HepG2 (cell line): ENCODE results near the gene RDH11. TPM values are rescaled to one million over a fixed set of nuclear protein-coding genes. Genes with fewer than 3 reads are reported as not detected.

Experiments
- CENPT ChIP-seq: sonication (generic); formaldehyde crosslinking; IDR thresholded peaks from 2 replicates; pipeline ENCODE4 v1.8.0; 2022; ENCODE audit warnings: low read depth, mild to moderate bottlenecking, moderate library complexity, missing genetic modification reagents
- FOXA3 ChIP-seq: IDR thresholded peaks from 2 replicates; pipeline ENCODE4 v1.6.1; 2016; ENCODE audit warnings: missing genetic modification reagents, missing compliant biosample characterization
- FOXJ3 ChIP-seq: sonication (generic); formaldehyde crosslinking; IDR thresholded peaks from 2 replicates; pipeline ENCODE4 v1.4.0; 2020; ENCODE audit warnings: missing genetic modification reagents, mild to moderate bottlenecking, borderline replicate concordance
- FOXK1 ChIP-seq: sonication (generic); formaldehyde crosslinking; IDR thresholded peaks from 2 replicates; pipeline ENCODE4 v1.4.0; 2020; ENCODE audit warnings: low read depth, missing genetic modification reagents, borderline replicate concordance
- KDM3A ChIP-seq: IDR thresholded peaks from 2 replicates; pipeline ENCODE4 v1.6.1; 2018; ENCODE audit warnings: low read depth, missing compliant biosample characterization
- NCOA5 ChIP-seq: sonication (generic); formaldehyde crosslinking; IDR thresholded peaks from 2 replicates; pipeline ENCODE4 v1.4.0; 2020; ENCODE audit warnings: missing genetic modification reagents
- XBP1 ChIP-seq: sonication (generic); formaldehyde crosslinking; IDR thresholded peaks from 2 replicates; pipeline ENCODE4 v1.5.0; 2020; ENCODE audit warnings: missing genetic modification reagents
- ZBTB8A ChIP-seq: sonication (generic); formaldehyde crosslinking; IDR thresholded peaks from 2 replicates; pipeline ENCODE4 v1.4.0; 2020; ENCODE audit warnings: mild to moderate bottlenecking, low read depth, missing genetic modification reagents, borderline replicate concordance
- ZNF235 ChIP-seq: sonication (generic); formaldehyde crosslinking; IDR thresholded peaks from 2 replicates; pipeline ENCODE4 v1.8.1; 2023; ENCODE audit warnings: mild to moderate bottlenecking, missing genetic modification reagents, borderline replicate concordance
- ZNF24 ChIP-seq: fragments of 450-650 bp; IDR thresholded peaks from 2 replicates; pipeline ENCODE4 v1.6.1; 2017; ENCODE audit warnings: antibody characterized with exemption, mild to moderate bottlenecking
- ZNF749 ChIP-seq: sonication (generic); formaldehyde crosslinking; IDR thresholded peaks from 2 replicates; pipeline ENCODE4 v1.8.0; 2022; ENCODE audit warnings: mild to moderate bottlenecking, missing genetic modification reagents, moderate library complexity, borderline replicate concordance
- polyA plus RNA-seq, 8 experiments: library from polyadenylated mRNA; depleted of rRNA in 3 of 8; stranded (reverse) in 7 of 8; unstranded in 1 of 8; fragments of >200 nt; fragmentation: Illumina TruSeq in 4 of 8; extraction: Trizol in 4 of 8; gene quantifications; 2 replicates each; pipeline versions ENCODE4 v1.2.1 to v1.2.3, GENCODE V29; 2011 to 2016; ENCODE audit warnings: low read depth in 4 of 8, missing spikeins in 1 of 8, mixed read lengths in 1 of 8; ENCODE audit not compliant: insufficient read depth in 1 of 8
- total RNA-seq, 5 experiments: library from RNA; depleted of rRNA; stranded (reverse); fragments of >200 nt; fragmentation: Illumina TruSeq; extraction: Trizol; gene quantifications; 2 replicates each; pipeline ENCODE4 v1.2.3, GENCODE V29; 2016; ENCODE audit warnings: low read depth in 1 of 5
- TF ChIP-seq, protein P1 (sequence below): sonication (generic); formaldehyde crosslinking; IDR thresholded peaks from 2 replicates; pipeline ENCODE4 v1.4.0; 2020; ENCODE audit warnings: missing genetic modification reagents, borderline replicate concordance
- TF ChIP-seq, protein P2 (sequence below): sonication (generic); formaldehyde crosslinking; IDR thresholded peaks from 2 replicates; pipeline ENCODE4 v1.4.0; 2020; ENCODE audit warnings: missing genetic modification reagents

The RDH11 gene
- total and polyA plus RNA-seq, 2 of the 13 experiments (the other 11 are each of a cell fraction or from before 2014, with no cell fraction given) = 106 to 131 TPM

- TF ChIP-seq, protein P1, sequence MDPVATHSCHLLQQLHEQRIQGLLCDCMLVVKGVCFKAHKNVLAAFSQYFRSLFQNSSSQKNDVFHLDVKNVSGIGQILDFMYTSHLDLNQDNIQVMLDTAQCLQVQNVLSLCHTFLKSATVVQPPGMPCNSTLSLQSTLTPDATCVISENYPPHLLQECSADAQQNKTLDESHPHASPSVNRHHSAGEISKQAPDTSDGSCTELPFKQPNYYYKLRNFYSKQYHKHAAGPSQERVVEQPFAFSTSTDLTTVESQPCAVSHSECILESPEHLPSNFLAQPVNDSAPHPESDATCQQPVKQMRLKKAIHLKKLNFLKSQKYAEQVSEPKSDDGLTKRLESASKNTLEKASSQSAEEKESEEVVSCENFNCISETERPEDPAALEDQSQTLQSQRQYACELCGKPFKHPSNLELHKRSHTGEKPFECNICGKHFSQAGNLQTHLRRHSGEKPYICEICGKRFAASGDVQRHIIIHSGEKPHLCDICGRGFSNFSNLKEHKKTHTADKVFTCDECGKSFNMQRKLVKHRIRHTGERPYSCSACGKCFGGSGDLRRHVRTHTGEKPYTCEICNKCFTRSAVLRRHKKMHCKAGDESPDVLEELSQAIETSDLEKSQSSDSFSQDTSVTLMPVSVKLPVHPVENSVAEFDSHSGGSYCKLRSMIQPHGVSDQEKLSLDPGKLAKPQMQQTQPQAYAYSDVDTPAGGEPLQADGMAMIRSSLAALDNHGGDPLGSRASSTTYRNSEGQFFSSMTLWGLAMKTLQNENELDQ = no peak
- TF ChIP-seq FOXJ3 (CRISPR knock-in tag) = peak; percentile 60; the same call in 1 of the 2 replicates
- TF ChIP-seq FOXK1 = 0 out of 2 replicates have a peak, but pooled peaks have one; percentile 37
- no peak for TF ChIP-seq CENPT (CRISPR knock-in tag)
- TF ChIP-seq ZNF749 (CRISPR knock-in tag) = no peak
- TF ChIP-seq NCOA5 (CRISPR knock-in tag) = no peak
- peak; percentile 65 for TF ChIP-seq FOXA3 (CRISPR knock-in tag)
- TF ChIP-seq ZBTB8A (CRISPR knock-in tag) = no peak
- TF ChIP-seq, protein P2, sequence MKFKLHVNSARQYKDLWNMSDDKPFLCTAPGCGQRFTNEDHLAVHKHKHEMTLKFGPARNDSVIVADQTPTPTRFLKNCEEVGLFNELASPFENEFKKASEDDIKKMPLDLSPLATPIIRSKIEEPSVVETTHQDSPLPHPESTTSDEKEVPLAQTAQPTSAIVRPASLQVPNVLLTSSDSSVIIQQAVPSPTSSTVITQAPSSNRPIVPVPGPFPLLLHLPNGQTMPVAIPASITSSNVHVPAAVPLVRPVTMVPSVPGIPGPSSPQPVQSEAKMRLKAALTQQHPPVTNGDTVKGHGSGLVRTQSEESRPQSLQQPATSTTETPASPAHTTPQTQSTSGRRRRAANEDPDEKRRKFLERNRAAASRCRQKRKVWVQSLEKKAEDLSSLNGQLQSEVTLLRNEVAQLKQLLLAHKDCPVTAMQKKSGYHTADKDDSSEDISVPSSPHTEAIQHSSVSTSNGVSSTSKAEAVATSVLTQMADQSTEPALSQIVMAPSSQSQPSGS (CRISPR knock-in tag) = no peak
- no peak for TF ChIP-seq KDM3A
- no peak for TF ChIP-seq ZNF24
- TF ChIP-seq XBP1 (CRISPR knock-in tag) = no peak
- TF ChIP-seq ZNF235 (CRISPR knock-in tag) = no peak
These were observed 43.4 kb upstream of the RDH11 start (continued) for GRCh38 chr14:67738740-67739504.
